Activated naive CD8-positive, alpha-beta T cell treated with anti-CD3 and anti-CD28 coated beads for 36 hours (primary cell): ENCODE data around the gene CHEK2. TPM values are rescaled to one million over a fixed set of nuclear protein-coding genes. Genes with fewer than 3 reads are reported as not detected.
"Not testable (repeated sequence)": the region's sequence is repeated elsewhere in the genome, so short reads cannot be mapped to it uniquely, and the experiment has no call there.

Experiments used
- DNase-seq: peaks from one replicate; pipeline ENCODE4 v3.0.0; 2021
- H3K27ac Mint-ChIP-seq: one replicate; pipeline ENCODE4 v1.8.0; 2022; ENCODE audit warnings: mild to moderate bottlenecking, moderate library complexity, mixed read lengths
- H3K27me3 Mint-ChIP-seq: one replicate; pipeline ENCODE4 v1.8.0; 2022; ENCODE audit warnings: mild to moderate bottlenecking, mixed read lengths
- H3K36me3 Mint-ChIP-seq: one replicate; pipeline ENCODE4 v1.8.0; 2021; ENCODE audit warnings: mild to moderate bottlenecking, mixed read lengths
- H3K4me1 Mint-ChIP-seq: one replicate; pipeline ENCODE4 v1.8.0; 2021; ENCODE audit warnings: mixed read lengths
- H3K4me3 Mint-ChIP-seq: one replicate; pipeline ENCODE4 v1.8.0; 2022; ENCODE audit warnings: mild to moderate bottlenecking, moderate library complexity, mixed read lengths
- H3K9me3 Mint-ChIP-seq: one replicate; pipeline ENCODE4 v1.8.0; 2022; ENCODE audit warnings: mixed read lengths
- total RNA-seq, 2 experiments: library from RNA; stranded (reverse); gene quantifications; one replicate each; pipeline ENCODE4 v1.2.3, GENCODE V29; 2021

The CHEK2 gene
- total RNA-seq, 2 experiments from 2014 or later: 11.2 to 11.8 TPM

DNA sequence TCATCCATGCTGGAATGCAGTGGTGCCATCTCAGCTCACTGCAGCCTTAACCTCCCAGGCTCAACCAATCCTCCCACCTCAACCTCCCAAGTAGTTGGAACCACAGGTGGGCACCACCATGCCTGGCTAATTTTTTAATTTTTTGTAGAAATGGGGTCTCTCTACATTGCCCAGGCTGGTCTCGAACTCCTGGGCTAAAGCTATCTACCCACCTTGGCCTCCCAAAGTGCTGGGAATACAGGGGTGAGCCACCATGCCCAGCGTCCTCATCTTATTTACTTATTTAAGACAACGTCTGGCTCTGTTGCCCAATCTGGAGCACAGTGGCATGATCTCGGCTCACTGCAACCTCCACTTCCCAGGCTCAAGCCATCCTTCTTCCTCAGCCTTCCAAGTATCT is 20.4 kb upstream of the CHEK2 start:
- H3K9me3 Mint-ChIP-seq, H3K4me1 Mint-ChIP-seq, H3K36me3 Mint-ChIP-seq, DNase-seq, H3K4me3 Mint-ChIP-seq, H3K27me3 Mint-ChIP-seq, H3K27ac Mint-ChIP-seq: not testable (repeated sequence)

DNA sequence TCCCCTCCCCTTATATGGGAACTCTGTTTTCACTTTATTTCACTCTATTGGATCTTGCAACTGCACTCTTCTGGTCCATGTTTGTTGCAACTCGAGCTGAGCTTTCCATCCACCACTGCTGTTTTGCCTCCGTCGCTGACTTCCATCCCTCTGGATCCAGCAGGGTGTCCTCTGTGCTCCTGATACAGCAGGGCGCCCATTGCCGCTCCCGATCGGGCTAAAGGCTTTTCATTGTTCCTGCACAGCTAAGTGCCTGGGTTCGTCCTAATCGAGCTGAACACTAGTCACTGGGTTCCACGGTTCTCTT is 19.8 kb upstream of the CHEK2 start:
- H3K27me3 Mint-ChIP-seq: no peaks in the 10 kb centered on the region
- no peak overlapping the region for H3K4me3 Mint-ChIP-seq
- H3K9me3 Mint-ChIP-seq: no peaks in the 10 kb centered on the region
- peaks cover 4% of the 10 kb centered on the region for H3K36me3 Mint-ChIP-seq
- no peaks in the 10 kb centered on the region for H3K4me1 Mint-ChIP-seq
- no peak overlapping the region for H3K27ac Mint-ChIP-seq
- no peak for DNase-seq

DNA sequence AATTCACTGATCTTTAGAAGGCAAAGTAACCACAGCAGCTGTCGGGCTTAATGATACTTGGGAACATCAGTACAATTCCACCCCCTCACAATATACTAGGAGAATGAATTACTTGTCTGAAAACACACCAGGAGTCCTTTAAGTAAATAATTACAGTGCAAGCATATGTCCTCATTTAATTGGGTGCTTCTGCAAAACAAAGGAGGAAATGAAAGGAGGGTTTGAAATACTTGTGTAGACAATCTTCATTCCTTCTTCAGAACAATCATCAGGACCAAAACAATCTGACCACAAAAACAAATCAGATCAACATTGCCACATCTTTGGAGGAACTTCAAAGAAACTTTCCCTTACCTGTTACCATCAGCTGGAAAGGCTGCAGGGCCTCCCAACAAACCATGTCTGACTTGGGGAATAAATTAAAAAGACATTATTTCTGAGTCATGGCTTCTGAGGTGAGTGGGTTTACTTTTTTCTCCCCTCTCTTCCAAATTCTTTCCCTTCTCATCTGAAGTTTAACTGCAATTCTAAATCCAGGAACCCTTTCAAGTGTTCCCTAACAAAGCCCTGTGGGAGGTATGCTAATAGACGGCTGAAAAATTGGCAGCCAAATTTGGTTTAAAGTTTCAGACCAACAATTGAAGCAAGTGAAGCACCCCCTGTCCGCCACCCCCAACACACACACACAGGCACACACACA is 18.4 kb upstream of the CHEK2 start:
- Mint-ChIP-seq H3K9me3 (no peaks in the 10 kb centered on the region), H3K4me1 (no peaks in the 10 kb centered on the region), H3K27me3 (no peaks in the 10 kb centered on the region), H3K27ac (no peak overlapping the region), H3K4me3 (no peak overlapping the region), H3K36me3 (peaks cover 4% of the 10 kb centered on the region)
- no peak for DNase-seq

DNA sequence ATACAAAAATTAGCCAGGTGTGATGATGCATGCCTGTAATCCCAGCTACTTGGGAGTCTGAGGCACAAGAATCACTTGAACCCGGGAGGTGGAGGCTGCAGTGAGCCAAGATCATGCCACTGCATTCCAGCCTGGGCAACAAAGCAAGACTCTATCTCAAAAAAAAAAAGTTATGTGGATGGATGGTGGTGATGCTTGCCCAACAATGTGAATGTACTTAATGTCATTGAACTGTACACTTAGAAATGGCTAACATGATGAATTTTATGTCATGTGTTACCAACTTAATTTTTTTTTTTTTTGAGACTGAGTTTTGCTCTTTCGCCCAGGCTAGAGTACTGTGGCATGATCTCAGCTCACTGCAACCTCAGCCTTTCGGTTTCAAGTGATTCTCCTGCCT is 12.9 kb upstream of the CHEK2 start:
- not testable (repeated sequence) for H3K4me1 Mint-ChIP-seq, H3K27me3 Mint-ChIP-seq, H3K27ac Mint-ChIP-seq, H3K4me3 Mint-ChIP-seq, DNase-seq, H3K9me3 Mint-ChIP-seq, H3K36me3 Mint-ChIP-seq

DNA sequence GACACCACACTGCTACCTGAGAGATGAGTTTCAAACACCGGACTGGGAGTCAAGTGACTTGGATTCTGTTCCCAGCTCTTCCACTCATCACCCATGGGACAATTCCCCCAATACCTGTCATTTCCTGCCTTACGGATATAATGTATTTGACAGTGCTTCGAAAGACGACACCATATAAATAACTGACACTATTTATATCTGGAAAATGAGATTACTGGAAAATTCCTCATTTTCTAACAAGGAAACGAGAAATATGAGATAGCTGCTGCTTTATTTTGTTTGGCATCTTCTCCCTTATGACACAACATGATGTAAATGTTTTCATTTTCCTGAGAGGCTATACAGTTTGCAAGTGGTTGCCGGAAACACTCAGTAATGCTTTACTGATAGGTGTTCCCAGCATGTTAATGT is 8.9 kb upstream of the CHEK2 start:
- DNase-seq: no peak
- Mint-ChIP-seq H3K36me3 (peaks cover 19% of the 10 kb centered on the region), H3K27ac (no peak overlapping the region), H3K4me1 (no peaks in the 10 kb centered on the region), H3K27me3 (no peaks in the 10 kb centered on the region), H3K9me3 (no peaks in the 10 kb centered on the region), H3K4me3 (no peak overlapping the region)

DNA sequence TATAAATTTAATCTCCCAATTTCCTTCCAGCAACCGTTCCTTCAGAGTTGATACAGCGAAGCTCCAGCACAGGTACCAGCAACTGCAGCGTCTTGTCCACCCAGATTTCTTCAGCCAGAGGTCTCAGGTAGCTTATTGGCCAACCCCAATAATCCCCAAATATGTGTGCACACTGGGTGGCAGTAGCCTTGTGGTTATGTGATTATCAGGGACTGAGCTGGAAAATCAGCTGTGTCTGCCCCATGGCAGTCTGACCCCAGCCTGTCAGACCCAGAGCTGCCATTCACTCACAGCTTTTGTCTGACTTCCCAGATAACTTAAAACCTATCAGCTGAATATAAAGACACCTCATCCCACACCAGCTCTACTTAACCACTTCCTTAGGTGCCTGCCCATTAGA is 2.2 kb upstream of the CHEK2 start:
- Mint-ChIP-seq H3K4me1 (peaks cover 16% of the 10 kb centered on the region), H3K27me3 (no peaks in the 10 kb centered on the region), H3K9me3 (no peaks in the 10 kb centered on the region), H3K27ac (no peak overlapping the region), H3K36me3 (peaks cover 17% of the 10 kb centered on the region), H3K4me3 (peak overlapping the region; percentile 80)
- no peak for DNase-seq

DNA sequence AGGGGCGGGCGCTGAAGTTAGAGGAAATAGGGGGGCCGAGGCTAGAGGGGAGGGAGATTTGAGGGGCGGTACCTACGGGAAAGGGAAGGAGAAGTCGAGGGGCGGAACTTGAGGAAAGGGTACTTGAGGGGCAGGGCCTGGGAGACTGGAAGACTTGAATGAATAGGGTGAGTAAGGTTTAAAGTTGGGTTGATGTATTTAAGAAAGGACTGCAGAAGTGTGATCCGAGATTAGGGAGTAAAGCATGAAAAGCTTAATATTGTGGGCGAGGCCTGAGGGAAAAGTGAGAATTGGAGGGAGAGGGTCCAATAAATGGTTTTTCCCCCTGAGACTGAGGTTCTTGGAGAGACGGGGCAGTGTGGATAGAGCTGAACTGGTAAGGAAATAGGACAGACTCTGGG is 942 bp upstream of the CHEK2 start:
- Mint-ChIP-seq H3K4me3 (peak overlapping the region; percentile 80), H3K9me3 (no peaks in the 10 kb centered on the region), H3K27ac (peak overlapping the region; percentile 82), H3K4me1 (peaks cover 16% of the 10 kb centered on the region), H3K27me3 (no peaks in the 10 kb centered on the region), H3K36me3 (peaks cover 14% of the 10 kb centered on the region)
- no peak for DNase-seq

DNA sequence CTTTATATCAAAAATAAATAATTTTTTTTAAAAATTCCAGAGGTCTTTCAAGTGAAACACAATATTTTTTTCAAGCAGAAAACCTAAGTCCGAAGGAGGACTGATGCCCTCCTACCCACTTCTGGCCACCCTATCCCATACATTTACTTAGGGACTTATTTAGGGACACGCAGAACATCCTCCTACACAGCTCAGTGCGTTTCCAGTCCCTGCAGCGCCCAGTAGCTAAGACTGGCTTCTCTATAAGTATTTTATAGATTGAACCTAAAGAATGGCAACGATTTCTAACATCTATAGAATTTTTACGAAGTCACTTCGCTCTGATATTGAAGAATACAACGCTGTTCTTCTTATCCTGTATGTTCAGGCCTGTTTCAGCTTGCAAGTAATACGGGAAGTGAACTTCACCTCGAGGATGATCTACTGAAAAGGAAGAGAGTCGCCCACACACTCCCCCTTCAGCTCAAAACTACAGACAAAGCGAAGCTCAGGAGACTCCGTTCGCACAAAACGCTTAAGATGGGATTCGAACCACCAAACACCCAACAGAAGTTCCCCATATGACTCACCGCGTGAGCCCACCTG is 328 bp downstream of the CHEK2 start:
- H3K36me3 Mint-ChIP-seq: peaks cover 14% of the 10 kb centered on the region

DNA sequence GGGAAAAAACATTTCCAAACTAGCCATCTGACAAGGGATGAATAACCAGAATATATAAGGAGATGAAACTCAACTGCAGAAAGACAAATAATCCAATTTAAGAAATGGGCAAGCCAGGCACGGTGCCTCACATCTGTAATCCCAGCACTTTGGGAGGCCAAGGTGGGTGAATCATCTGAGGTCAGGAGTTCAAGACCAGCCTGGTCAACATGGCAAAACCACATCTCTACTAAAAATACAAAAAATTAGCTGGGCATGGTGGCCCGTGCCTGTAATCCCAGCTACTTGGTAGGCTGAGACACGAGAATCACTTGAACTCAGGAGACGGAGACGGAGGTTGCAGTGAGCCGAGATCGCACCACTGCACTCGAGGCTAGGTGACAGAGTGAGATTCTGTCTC is 2.7 kb downstream of the CHEK2 start:
- peaks cover 17% of the 10 kb centered on the region for H3K4me1 Mint-ChIP-seq
- DNase-seq, H3K27me3 Mint-ChIP-seq, H3K9me3 Mint-ChIP-seq, H3K4me3 Mint-ChIP-seq, H3K27ac Mint-ChIP-seq, H3K36me3 Mint-ChIP-seq: not testable (repeated sequence)

More for the DNA sequence above, 328 bp downstream of the CHEK2 start:
- H3K4me1 Mint-ChIP-seq: peaks cover 17% of the 10 kb centered on the region
- no peak for DNase-seq
- H3K27me3 Mint-ChIP-seq: no peaks in the 10 kb centered on the region
- H3K27ac Mint-ChIP-seq: peak overlapping the region; percentile 82
- H3K4me3 Mint-ChIP-seq: peak overlapping the region; percentile 80
- H3K9me3 Mint-ChIP-seq: no peaks in the 10 kb centered on the region

DNA sequence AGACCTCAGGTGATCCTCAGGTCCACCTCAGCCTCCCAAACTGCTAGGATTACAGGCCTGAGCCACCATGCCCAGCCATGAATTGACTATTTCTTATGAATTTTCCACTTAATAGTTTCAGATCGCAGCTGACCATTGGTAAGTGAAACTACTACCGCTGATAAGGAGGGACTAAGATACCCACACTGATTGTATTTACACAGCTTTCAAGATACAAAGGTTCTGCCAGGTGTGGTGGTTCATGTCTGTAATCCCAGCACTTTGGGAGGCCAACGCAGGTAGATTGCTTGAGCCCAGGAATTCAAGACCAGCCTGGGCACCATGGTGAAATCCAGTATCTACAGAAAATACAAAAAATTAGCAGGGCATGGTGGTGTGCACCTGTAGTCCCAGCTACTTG is 3.9 kb downstream of the CHEK2 start:
- H3K36me3 Mint-ChIP-seq: peaks cover 4% of the 10 kb centered on the region
- DNase-seq: no peak
- H3K27me3 Mint-ChIP-seq: no peaks in the 10 kb centered on the region
- H3K4me3 Mint-ChIP-seq: no peak overlapping the region
- no peak overlapping the region for H3K27ac Mint-ChIP-seq
- no peaks in the 10 kb centered on the region for H3K9me3 Mint-ChIP-seq
- peaks cover 9% of the 10 kb centered on the region for H3K4me1 Mint-ChIP-seq

DNA sequence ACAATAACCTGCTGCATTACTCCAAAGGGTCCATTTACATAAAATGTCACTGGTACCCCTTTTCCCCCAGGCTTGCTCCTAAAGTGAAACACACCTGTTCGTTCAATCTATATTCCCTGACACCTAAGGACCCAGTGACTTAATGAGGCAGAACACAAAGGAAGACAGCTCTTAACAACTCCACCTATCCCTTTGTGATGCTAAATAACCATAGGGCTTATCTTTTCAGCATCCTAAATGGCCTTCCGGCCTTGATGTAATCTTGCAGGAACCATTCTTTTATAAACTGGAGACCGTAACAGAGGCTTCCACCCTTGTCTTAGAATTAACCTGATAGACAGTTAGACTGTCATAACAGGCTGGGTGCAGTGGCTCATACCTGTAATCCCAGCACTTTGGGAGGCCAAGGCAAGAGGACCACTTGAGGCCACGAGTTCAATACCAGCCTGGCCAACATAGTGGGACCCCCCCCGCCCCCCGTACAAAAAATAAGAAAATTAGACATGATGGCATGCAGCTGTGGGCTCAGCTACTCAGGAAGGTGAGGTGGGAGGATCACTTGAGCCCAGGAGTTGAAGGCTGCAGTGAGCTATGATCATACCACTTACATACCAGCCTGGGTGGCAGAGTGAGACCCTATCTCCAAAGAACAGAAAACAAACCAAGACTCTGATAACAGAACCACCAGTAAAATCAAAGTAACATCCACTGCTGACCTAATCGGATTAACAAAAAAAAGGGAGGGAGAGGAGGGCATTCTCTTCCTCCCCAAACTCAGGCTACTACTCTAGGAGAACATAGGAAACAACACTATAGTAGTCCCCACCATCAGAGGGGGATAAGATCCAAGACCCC is 5.1 kb downstream of the CHEK2 start:
- no peaks in the 10 kb centered on the region for H3K27me3 Mint-ChIP-seq
- no peak overlapping the region for H3K27ac Mint-ChIP-seq
- no peak overlapping the region for H3K4me3 Mint-ChIP-seq
- H3K9me3 Mint-ChIP-seq: no peaks in the 10 kb centered on the region
- DNase-seq: no peak
- H3K4me1 Mint-ChIP-seq: peaks cover 6% of the 10 kb centered on the region
- peaks cover 2% of the 10 kb centered on the region for H3K36me3 Mint-ChIP-seq

DNA sequence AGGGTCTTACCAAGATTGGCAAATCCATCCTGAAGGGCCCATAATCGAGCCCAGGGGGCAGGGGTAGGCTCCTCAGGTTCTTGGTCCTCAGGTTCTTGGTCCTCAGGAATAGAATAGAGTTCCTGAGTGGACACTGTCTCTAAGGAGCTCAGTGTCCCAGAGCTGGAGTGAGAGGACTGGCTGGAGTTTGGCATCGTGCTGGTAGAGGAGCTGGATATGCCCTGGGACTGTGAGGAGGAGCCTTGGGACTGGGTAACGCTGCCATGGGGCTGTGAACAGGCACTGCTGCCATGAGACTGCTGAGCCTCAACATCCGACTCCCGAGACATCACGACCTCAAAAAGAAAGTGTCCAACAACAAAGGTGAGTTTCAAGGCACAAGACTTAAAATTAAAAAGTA is 7.2 kb downstream of the CHEK2 start:
- Mint-ChIP-seq H3K4me1 (peaks cover 1% of the 10 kb centered on the region), H3K9me3 (no peaks in the 10 kb centered on the region), H3K27ac (no peak overlapping the region), H3K27me3 (no peaks in the 10 kb centered on the region), H3K4me3 (no peak overlapping the region), H3K36me3 (peaks cover 2% of the 10 kb centered on the region)
- DNase-seq: no peak

DNA sequence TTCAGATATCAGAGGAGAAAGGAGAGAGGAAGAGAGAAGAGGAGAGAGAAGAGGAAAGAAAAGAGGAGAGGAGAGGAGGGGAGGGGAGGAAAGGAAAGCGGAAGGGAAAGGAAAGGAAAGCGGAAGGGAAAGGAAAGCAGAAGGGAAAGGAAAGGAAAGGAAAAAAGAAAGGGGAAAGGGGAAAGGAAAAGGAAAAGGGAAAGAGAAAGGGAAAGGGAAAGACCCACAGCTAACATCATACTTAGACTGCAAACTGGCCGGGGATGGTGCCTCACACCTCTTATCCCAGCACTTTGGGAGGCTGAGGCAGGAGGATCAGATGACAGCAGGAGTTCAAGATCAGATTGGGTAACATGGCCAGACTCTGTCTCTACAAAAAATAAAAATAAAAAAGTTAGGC is 11.4 kb downstream of the CHEK2 start:
- H3K36me3 Mint-ChIP-seq: peaks cover 8% of the 10 kb centered on the region
- H3K9me3 Mint-ChIP-seq: no peaks in the 10 kb centered on the region
- no peaks in the 10 kb centered on the region for H3K4me1 Mint-ChIP-seq
- no peak overlapping the region for H3K27ac Mint-ChIP-seq
- no peak for DNase-seq
- H3K4me3 Mint-ChIP-seq: no peak overlapping the region
- H3K27me3 Mint-ChIP-seq: no peaks in the 10 kb centered on the region

DNA sequence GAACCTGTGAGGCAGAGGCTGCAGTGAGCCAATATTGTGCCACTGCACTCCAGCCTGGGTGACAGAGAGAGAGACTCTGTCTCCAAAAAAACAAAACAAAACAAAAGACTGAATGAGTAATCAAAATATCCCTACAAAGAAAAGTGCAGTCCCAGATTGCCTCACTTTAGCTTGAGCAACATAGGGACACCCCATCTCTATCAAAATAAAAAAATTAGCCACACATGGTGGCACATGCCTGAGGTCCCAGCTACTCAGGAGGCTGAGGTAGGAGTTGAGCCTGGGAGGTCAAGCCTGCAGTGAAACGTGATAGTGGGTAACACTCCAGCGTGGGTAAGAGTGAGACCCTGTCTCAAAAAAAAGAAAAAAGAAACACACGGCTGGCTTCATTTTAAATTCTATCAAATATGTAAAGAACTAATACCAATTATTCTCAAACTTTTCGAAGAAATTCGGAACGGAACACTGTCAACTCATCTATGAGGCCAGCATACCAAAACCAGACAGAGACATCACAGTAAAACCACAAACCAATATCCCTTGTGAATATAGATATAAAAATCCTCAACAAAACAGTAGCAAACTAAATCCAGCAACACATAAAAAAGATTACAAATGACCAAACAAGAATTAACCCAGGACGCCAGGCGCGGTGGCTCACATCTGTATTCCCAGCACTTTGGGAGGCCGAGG is 12.9 kb downstream of the CHEK2 start:
- no peaks in the 10 kb centered on the region for H3K27me3 Mint-ChIP-seq
- H3K4me1 Mint-ChIP-seq: no peaks in the 10 kb centered on the region
- peaks cover 17% of the 10 kb centered on the region for H3K36me3 Mint-ChIP-seq
- DNase-seq: no peak
- H3K4me3 Mint-ChIP-seq: no peak overlapping the region
- H3K27ac Mint-ChIP-seq: no peak overlapping the region
- H3K9me3 Mint-ChIP-seq: no peaks in the 10 kb centered on the region

DNA sequence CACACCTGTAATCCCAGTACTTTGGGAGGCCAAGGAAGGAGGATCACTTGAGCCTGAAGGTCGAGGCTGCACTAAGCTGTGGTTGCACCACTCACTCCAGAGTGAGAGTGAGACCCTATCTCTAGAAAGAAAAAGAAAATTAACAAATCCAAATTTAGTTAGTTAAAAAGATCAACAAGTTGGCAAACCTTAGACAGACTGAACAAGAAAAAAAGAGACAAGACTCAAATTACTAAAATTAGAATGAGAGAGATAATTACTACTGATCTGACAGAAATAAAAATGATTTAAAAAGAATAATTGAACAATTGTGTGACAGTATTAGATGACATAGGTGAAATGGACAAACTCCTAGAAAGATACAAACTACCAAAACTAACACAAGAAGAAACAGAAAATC is 13.6 kb downstream of the CHEK2 start:
- Mint-ChIP-seq H3K4me1 (no peaks in the 10 kb centered on the region), H3K27ac (no peak overlapping the region), H3K27me3 (no peaks in the 10 kb centered on the region), H3K4me3 (no peak overlapping the region), H3K36me3 (peaks cover 17% of the 10 kb centered on the region), H3K9me3 (no peaks in the 10 kb centered on the region)
- no peak for DNase-seq
